ENCODE results near the gene PSMC3.

Gene PSMC3

DNA sequence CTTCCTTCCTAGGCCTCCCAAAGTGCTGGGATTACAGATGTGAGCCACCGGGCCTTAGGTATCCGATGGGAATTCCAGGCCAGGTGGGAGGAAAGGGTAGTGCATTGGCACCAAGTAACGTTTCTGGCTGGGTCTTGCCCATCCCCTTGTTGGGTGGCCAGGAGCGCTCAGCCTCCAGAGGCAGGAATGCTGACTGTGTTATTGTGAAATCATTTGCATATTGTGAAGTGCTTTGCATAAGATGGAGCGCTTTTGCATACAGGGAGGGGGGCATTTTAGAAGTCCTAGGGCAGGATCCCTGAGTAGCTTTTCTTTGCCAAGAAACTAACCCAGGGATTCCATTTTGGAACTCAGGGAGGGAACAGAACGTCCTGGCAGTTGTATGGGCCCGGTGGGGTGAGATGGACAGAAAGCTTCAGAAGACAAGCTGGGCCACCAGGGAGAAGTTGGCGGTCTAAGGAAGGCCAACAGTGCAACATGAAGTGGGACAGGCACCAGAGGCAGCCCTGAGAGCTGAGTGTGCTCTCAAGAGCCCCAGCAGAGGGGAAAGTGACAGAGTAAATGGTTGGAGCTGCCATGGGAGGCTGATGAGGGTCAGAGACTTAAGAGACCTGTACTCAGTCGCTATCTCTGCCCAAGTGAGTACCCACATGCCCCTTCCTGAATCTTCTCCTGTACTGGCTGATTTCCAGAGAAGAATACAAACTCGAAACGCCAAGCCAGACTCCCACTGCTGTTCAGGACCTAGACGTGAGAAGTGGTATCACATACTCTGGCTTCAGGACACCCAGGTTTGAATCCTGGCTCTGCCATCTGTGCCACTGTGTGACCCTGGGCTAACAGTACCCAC lies 19.1 kb downstream of the PSMC3 start:
- Histone ChIP-seq H3K4me1 (ENCODE audit: insufficient read depth, low read length, severe bottlenecking) (peaks cover 48% of the 10 kb centered on the region), H2AFZ (ENCODE audit: low read length) (no peak overlapping the region), H3K36me3 (ENCODE audit: insufficient read depth, low read length) (no peaks in the 10 kb centered on the region), H3K9me3 (ENCODE audit: low read length) (no peaks in the 10 kb centered on the region), H3K4me3 (ENCODE audit: low read depth, low read length, poor library complexity, severe bottlenecking) (peak overlapping the region; percentile 64), H4K20me1 (ENCODE audit: insufficient read depth, low read length) (no peaks in the 10 kb centered on the region), H3K9me2 (ENCODE audit: low read depth, low read length) (no peaks in the 10 kb centered on the region), H3K27me3 (ENCODE audit: insufficient read depth, low read length) (no peaks in the 10 kb centered on the region), H3K9ac (ENCODE audit: low read length) (peak overlapping the region; percentile 69), H3K27ac (ENCODE audit: low read depth, low read length, poor library complexity, severe bottlenecking) (peak overlapping the region; percentile 93), H3K4me2 (ENCODE audit: low read length) (peak overlapping the region; percentile 69), H3F3A (ENCODE audit: insufficient read depth, low read length) (0 out of 2 replicates have a peak, but pooled peaks cover 2% of the 10 kb centered on the region), H3K79me2 (ENCODE audit: insufficient read depth, low read length) (no peaks in the 10 kb centered on the region)
- TF ChIP-seq, protein P1, sequence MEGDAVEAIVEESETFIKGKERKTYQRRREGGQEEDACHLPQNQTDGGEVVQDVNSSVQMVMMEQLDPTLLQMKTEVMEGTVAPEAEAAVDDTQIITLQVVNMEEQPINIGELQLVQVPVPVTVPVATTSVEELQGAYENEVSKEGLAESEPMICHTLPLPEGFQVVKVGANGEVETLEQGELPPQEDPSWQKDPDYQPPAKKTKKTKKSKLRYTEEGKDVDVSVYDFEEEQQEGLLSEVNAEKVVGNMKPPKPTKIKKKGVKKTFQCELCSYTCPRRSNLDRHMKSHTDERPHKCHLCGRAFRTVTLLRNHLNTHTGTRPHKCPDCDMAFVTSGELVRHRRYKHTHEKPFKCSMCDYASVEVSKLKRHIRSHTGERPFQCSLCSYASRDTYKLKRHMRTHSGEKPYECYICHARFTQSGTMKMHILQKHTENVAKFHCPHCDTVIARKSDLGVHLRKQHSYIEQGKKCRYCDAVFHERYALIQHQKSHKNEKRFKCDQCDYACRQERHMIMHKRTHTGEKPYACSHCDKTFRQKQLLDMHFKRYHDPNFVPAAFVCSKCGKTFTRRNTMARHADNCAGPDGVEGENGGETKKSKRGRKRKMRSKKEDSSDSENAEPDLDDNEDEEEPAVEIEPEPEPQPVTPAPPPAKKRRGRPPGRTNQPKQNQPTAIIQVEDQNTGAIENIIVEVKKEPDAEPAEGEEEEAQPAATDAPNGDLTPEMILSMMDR (IDR thresholded peaks at IDR 0.05; ENCODE audit: low read length): no peak

DNA sequence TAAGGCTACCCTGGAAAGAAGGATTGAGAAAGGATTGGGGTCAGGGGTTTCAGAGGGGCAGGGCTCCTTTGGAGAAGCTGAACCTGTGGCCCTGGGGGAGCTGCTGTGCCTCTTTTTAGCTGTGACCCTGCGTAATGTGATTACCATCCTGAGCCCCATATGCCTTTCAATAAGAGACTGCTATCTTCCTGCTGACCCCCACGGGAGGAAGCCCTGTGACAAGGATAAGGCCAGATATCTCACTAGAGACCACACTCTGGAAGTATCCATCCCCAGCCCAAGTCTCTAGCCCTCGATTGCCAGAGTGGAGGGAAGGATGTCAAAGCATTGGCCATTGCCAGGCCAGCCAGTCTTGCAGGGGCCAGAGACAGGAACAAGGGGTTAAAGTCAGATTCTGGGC lies 22.7 kb downstream of the PSMC3 start:
- Histone ChIP-seq H2AFZ (ENCODE audit: low read length) (no peak overlapping the region), H3K9ac (ENCODE audit: low read length) (no peak overlapping the region; the same call in 1 of the 2 replicates), H3K4me1 (ENCODE audit: insufficient read depth, low read length, severe bottlenecking) (peaks cover 57% of the 10 kb centered on the region)

DNA sequence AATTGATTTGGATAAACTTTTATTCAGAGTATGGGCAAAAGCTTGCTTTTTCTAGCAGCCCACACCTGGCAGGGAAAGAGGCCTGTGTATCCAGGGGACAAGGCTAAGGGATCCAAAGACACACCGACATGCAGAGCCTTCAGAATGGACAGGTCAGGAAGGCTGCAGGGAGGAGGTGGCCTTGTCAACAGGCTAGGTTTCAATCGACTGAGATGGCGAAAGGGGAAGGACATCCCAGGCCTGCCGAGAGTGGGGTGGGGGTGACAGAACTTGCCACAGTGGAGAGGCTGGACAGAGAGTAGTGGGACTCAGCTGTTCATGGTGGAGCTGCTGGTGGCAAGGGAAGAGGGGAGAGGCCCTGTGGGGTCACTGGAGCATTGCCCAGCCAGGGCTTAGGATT lies 23.1 kb downstream of the PSMC3 start:
- Histone ChIP-seq H3K4me2 (ENCODE audit: low read length) (no peak overlapping the region), H3K4me1 (ENCODE audit: insufficient read depth, low read length, severe bottlenecking) (peaks cover 61% of the 10 kb centered on the region), H3K9ac (ENCODE audit: low read length) (no peak overlapping the region; the same call in 1 of the 2 replicates)

More for the DNA sequence above, 22.7 kb downstream of the PSMC3 start:
- Histone ChIP-seq H3F3A (ENCODE audit: insufficient read depth, low read length) (0 out of 2 replicates have a peak, but pooled peaks cover 7% of the 10 kb centered on the region), H3K9me3 (ENCODE audit: low read length) (no peaks in the 10 kb centered on the region), H3K4me2 (ENCODE audit: low read length) (no peak overlapping the region), H3K36me3 (ENCODE audit: insufficient read depth, low read length) (no peaks in the 10 kb centered on the region), H3K79me2 (ENCODE audit: insufficient read depth, low read length) (no peaks in the 10 kb centered on the region), H3K27me3 (ENCODE audit: insufficient read depth, low read length) (no peaks in the 10 kb centered on the region), H4K20me1 (ENCODE audit: insufficient read depth, low read length) (no peaks in the 10 kb centered on the region), H3K9me2 (ENCODE audit: low read depth, low read length) (no peaks in the 10 kb centered on the region), H3K4me3 (ENCODE audit: low read depth, low read length, poor library complexity, severe bottlenecking) (no peak overlapping the region), H3K27ac (ENCODE audit: low read depth, low read length, poor library complexity, severe bottlenecking) (peak overlapping the region; percentile 77)
- TF ChIP-seq EZH2 (IDR thresholded peaks at IDR 0.05; ENCODE audit: borderline replicate concordance, low read length): no peak
- TF ChIP-seq, protein P1 (IDR thresholded peaks at IDR 0.05; ENCODE audit: low read length): no peak

More for the DNA sequence above, 23.1 kb downstream of the PSMC3 start:
- H3K4me3 ChIP-seq (ENCODE audit: low read depth, low read length, poor library complexity, severe bottlenecking): no peak overlapping the region
- 0 out of 2 replicates have a peak, but pooled peaks cover 7% of the 10 kb centered on the region for H3F3A ChIP-seq (ENCODE audit: insufficient read depth, low read length)
- H3K9me2 ChIP-seq (ENCODE audit: low read depth, low read length): no peaks in the 10 kb centered on the region
- no peaks in the 10 kb centered on the region for H4K20me1 ChIP-seq (ENCODE audit: insufficient read depth, low read length)
- peak overlapping the region; percentile 77 for H3K27ac ChIP-seq (ENCODE audit: low read depth, low read length, poor library complexity, severe bottlenecking)
- no peaks in the 10 kb centered on the region for H3K9me3 ChIP-seq (ENCODE audit: low read length)
- H2AFZ ChIP-seq (ENCODE audit: low read length): no peak overlapping the region
- no peaks in the 10 kb centered on the region for H3K36me3 ChIP-seq (ENCODE audit: insufficient read depth, low read length)
- TF ChIP-seq EZH2 (IDR thresholded peaks at IDR 0.05; ENCODE audit: borderline replicate concordance, low read length): no peak
- TF ChIP-seq, protein P1 (IDR thresholded peaks at IDR 0.05; ENCODE audit: low read length): no peak
- H3K79me2 ChIP-seq (ENCODE audit: insufficient read depth, low read length): no peaks in the 10 kb centered on the region
- no peaks in the 10 kb centered on the region for H3K27me3 ChIP-seq (ENCODE audit: insufficient read depth, low read length)
